HCT116 (cell line): Measurements from ENCODE around the gene CDH23.

Experiments used
- CEBPB ChIP-seq: IDR thresholded peaks from 2 replicates; pipeline ENCODE4 v1.6.1; 2012; ENCODE audit warnings: low read depth
- EZH2phosphoT487 ChIP-seq: fragments of 200-600 bp; IDR thresholded peaks from 2 replicates; pipeline ENCODE4 v1.6.1; 2018; ENCODE audit warnings: antibody characterized with exemption, borderline replicate concordance
- POLR2A ChIP-seq: IDR thresholded peaks from 2 replicates; pipeline ENCODE4 v1.7.0; 2011; ENCODE audit warnings: borderline replicate concordance; ENCODE audit not compliant: insufficient read depth, insufficient read length; ENCODE audit errors: extremely low read depth
- POLR2AphosphoS5 ChIP-seq: IDR thresholded peaks from 2 replicates; pipeline ENCODE4 v1.6.1; 2011; ENCODE audit warnings: mild to moderate bottlenecking, low read depth, low read length, moderate library complexity
- SIN3A ChIP-seq: IDR thresholded peaks from 2 replicates; pipeline ENCODE4 v1.6.1; 2012; ENCODE audit warnings: low read depth
- TCF7L2 ChIP-seq: IDR thresholded peaks from 2 replicates; pipeline ENCODE4 v1.7.0; 2011; ENCODE audit warnings: borderline replicate concordance, inconsistent platforms; ENCODE audit not compliant: insufficient read depth, insufficient read length; ENCODE audit errors: extremely low read depth
- ZFX ChIP-seq: fragments of 450-650 bp; IDR thresholded peaks from 2 replicates; pipeline ENCODE4 v1.6.1; 2017
- ZNF274 ChIP-seq: fragments of 200-500 bp; sonication (Bioruptor generic); IDR thresholded peaks from 2 replicates; pipeline ENCODE4 v1.6.1; 2014; ENCODE audit warnings: mild to moderate bottlenecking, low read depth, low read length, inconsistent platforms
- TF ChIP-seq, protein P1 (sequence below), 3 experiments: fragments of 200-600 bp in 1 of 3; sonication (generic) in 1 of 3; IDR thresholded peaks in 2 of 3; conservative IDR thresholded peaks in 1 of 3; 2 replicates each; pipeline ENCODE4 v1.5.1; 2012 to 2017; ENCODE audit warnings: low read depth in 2 of 3, low read length in 2 of 3, antibody characterized with exemption in 1 of 3, borderline replicate concordance in 1 of 3, control low read depth in 1 of 3, mild to moderate bottlenecking in 1 of 3, mixed read lengths in 1 of 3, mixed run types in 1 of 3, moderate library complexity in 1 of 3; ENCODE audit not compliant: insufficient read depth in 1 of 3
- TF ChIP-seq, protein P2 (sequence below): IDR thresholded peaks from 2 replicates; pipeline ENCODE4 v1.6.1; 2012
- TF ChIP-seq, protein P3 (sequence below): IDR thresholded peaks from 2 replicates; pipeline ENCODE4 v1.6.1; 2012; ENCODE audit warnings: low read depth

DNA sequence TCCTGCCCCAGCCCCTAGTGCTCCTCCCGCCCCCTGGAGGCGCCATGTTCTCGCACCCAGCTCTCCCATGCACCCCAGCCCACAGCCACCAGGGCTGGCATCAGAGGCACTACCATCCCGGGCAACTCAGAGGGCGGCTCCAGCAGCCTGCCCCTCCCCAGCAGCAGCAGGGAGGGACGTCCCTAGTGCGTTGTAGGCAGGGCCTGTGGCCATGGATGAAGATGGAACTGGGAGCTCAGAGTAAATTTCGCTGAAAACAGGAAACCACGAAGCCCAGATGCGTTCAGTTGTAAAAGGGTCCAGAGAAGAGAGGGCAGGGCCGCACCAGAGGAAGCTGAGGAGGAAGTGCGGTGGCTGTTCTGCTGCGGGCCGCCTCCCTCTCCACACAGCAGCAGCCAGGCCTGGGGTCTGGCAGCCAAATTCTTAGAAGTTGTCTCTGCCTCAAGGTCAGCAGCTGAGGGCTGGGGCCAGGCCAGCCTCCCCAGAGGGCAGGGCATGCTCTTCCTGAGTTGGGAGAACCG is 352.0 kb downstream of the CDH23 start:
- TF ChIP-seq ZNF274 (no peak), POLR2AphosphoS5 (no peak), POLR2A (no peak), CEBPB (no peak), ZFX (no peak), SIN3A (no peak), EZH2phosphoT487 (no peak), TCF7L2 (no peak)
- TF ChIP-seq, protein P1, sequence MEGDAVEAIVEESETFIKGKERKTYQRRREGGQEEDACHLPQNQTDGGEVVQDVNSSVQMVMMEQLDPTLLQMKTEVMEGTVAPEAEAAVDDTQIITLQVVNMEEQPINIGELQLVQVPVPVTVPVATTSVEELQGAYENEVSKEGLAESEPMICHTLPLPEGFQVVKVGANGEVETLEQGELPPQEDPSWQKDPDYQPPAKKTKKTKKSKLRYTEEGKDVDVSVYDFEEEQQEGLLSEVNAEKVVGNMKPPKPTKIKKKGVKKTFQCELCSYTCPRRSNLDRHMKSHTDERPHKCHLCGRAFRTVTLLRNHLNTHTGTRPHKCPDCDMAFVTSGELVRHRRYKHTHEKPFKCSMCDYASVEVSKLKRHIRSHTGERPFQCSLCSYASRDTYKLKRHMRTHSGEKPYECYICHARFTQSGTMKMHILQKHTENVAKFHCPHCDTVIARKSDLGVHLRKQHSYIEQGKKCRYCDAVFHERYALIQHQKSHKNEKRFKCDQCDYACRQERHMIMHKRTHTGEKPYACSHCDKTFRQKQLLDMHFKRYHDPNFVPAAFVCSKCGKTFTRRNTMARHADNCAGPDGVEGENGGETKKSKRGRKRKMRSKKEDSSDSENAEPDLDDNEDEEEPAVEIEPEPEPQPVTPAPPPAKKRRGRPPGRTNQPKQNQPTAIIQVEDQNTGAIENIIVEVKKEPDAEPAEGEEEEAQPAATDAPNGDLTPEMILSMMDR (IDR thresholded peaks at IDR 0.05 in 2 of 3, conservative IDR thresholded peaks at IDR 0.05 in 1 of 3; ENCODE audit: borderline replicate concordance in 1 of 3, insufficient read depth in 1 of 3, low read depth in 2 of 3, low read length in 2 of 3), result no peak
- TF ChIP-seq, protein P2, sequence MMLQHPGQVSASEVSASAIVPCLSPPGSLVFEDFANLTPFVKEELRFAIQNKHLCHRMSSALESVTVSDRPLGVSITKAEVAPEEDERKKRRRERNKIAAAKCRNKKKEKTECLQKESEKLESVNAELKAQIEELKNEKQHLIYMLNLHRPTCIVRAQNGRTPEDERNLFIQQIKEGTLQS, result no peak
- TF ChIP-seq, protein P3, sequence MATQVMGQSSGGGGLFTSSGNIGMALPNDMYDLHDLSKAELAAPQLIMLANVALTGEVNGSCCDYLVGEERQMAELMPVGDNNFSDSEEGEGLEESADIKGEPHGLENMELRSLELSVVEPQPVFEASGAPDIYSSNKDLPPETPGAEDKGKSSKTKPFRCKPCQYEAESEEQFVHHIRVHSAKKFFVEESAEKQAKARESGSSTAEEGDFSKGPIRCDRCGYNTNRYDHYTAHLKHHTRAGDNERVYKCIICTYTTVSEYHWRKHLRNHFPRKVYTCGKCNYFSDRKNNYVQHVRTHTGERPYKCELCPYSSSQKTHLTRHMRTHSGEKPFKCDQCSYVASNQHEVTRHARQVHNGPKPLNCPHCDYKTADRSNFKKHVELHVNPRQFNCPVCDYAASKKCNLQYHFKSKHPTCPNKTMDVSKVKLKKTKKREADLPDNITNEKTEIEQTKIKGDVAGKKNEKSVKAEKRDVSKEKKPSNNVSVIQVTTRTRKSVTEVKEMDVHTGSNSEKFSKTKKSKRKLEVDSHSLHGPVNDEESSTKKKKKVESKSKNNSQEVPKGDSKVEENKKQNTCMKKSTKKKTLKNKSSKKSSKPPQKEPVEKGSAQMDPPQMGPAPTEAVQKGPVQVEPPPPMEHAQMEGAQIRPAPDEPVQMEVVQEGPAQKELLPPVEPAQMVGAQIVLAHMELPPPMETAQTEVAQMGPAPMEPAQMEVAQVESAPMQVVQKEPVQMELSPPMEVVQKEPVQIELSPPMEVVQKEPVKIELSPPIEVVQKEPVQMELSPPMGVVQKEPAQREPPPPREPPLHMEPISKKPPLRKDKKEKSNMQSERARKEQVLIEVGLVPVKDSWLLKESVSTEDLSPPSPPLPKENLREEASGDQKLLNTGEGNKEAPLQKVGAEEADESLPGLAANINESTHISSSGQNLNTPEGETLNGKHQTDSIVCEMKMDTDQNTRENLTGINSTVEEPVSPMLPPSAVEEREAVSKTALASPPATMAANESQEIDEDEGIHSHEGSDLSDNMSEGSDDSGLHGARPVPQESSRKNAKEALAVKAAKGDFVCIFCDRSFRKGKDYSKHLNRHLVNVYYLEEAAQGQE, result no peak
